PC-9 (cell line): ENCODE measurements around the gene STRN4. TPM values are rescaled to one million over a fixed set of nuclear protein-coding genes. Genes with fewer than 3 reads are reported as not detected.

Experiments
- BruUV-seq: library from RNA; stranded (reverse); fragments of 400-500 nt; replicated peaks from 2 replicates; lab custom pipeline; 2021; lab: Mats Ljungman, UMichigan
- CTCF ChIA-PET: fragments of 300-600 bp; sonication (Branson Sonifier 250); formaldehyde crosslinking; loops from one replicate; lab custom pipeline; 2022; ENCODE audit warnings: antibody characterized with exemption; lab: Charles Lee
- POLR2A ChIA-PET: fragments of 300-600 bp; sonication (Branson Sonifier 250); formaldehyde crosslinking; loops from one replicate; lab custom pipeline; 2022; ENCODE audit warnings: antibody characterized with exemption; ENCODE audit not compliant: unreplicated experiment; lab: Charles Lee
- DNase-seq, 2 experiments: peaks; one replicate each; pipeline versions ENCODE4 v3.0.0 to v3.0.0-alpha.2; 2015 to 2022; ENCODE audit warnings: mixed read lengths in 1 of 2
- H2AFZ ChIP-seq: fragments of 200-600 bp; sonication (generic); 2 replicates; pipeline ENCODE4 v1.8.1; 2017; ENCODE audit warnings: antibody characterized with exemption
- H3F3A ChIP-seq: fragments of 200-600 bp; sonication (generic); 2 replicates; pipeline ENCODE4 v1.8.1; 2017; ENCODE audit warnings: antibody characterized with exemption, mild to moderate bottlenecking, low read depth; ENCODE audit not compliant: insufficient read depth
- H3K27ac ChIP-seq: fragments of 200-600 bp; sonication (generic); 2 replicates; pipeline ENCODE4 v1.6.1; 2016; ENCODE audit warnings: mixed run types
- H3K27me3 ChIP-seq: fragments of 200-600 bp; sonication (generic); 2 replicates; pipeline ENCODE4 v1.6.1; 2016; ENCODE audit warnings: low read depth, mixed run types; ENCODE audit not compliant: insufficient read depth
- H3K36me3 ChIP-seq: fragments of 200-600 bp; sonication (generic); 2 replicates; pipeline ENCODE4 v1.6.1; 2016; ENCODE audit warnings: low read depth, mixed run types
- H3K4me1 ChIP-seq: fragments of 200-600 bp; sonication (generic); replicated peaks from 2 replicates; pipeline ENCODE4 v1.6.1; 2016; ENCODE audit warnings: mixed run types; ENCODE audit not compliant: insufficient read depth
- H3K4me2 ChIP-seq: fragments of 200-600 bp; sonication (generic); 2 replicates; pipeline ENCODE4 v1.6.1; 2017; ENCODE audit warnings: mixed run types
- H3K4me3 ChIP-seq: fragments of 200-600 bp; sonication (generic); 2 replicates; pipeline ENCODE4 v1.6.1; 2016; ENCODE audit warnings: mixed run types
- H3K79me2 ChIP-seq: fragments of 200-600 bp; sonication (generic); 2 replicates; pipeline ENCODE4 v1.6.1; 2017; ENCODE audit warnings: low read depth, mixed run types
- H3K9me2 ChIP-seq: fragments of 200-600 bp; sonication (generic); 2 replicates; pipeline ENCODE4 v1.8.1; 2017; ENCODE audit warnings: mild to moderate bottlenecking; ENCODE audit not compliant: insufficient read depth
- H3K9me3 ChIP-seq: fragments of 200-600 bp; sonication (generic); 2 replicates; pipeline ENCODE4 v1.8.1; 2016; ENCODE audit warnings: low read depth; ENCODE audit not compliant: insufficient read depth
- H4K20me1 ChIP-seq: fragments of 200-600 bp; sonication (generic); 2 replicates; pipeline ENCODE4 v1.8.1; 2017; ENCODE audit not compliant: insufficient read depth
- CTCF ChIP-seq: fragments of 200-600 bp; sonication (generic); conservative IDR thresholded peaks from 2 replicates; pipeline ENCODE4 v1.6.1; 2017; ENCODE audit warnings: mixed run types, antibody characterized with exemption, mild to moderate bottlenecking, moderate library complexity
- EZH2 ChIP-seq: fragments of 200-600 bp; sonication (generic); IDR thresholded peaks from 2 replicates; pipeline ENCODE4 v1.8.0; 2017; ENCODE audit warnings: antibody characterized with exemption, low read depth
- intact Hi-C: fragments of 100-400 bp; cut with micrococcal nuclease; formaldehyde crosslinking; loops from one replicate; pipeline ENCODE4 v1.10.0; 2022; ENCODE audit not compliant: unreplicated experiment
- total RNA-seq: library from RNA; stranded (reverse); gene quantifications from 2 replicates; pipeline ENCODE4 v1.2.3, GENCODE V29; 2021

The STRN4 gene
- total RNA-seq, 1 experiment from 2014 or later = 93.3 TPM

GRCh38 chr19:46788968-46789338 is 42.7 kb upstream of the STRN4 start:
- Histone ChIP-seq H3K36me3 (peaks cover 18% of the 10 kb centered on the region), H3K27me3 (no peaks in the 10 kb centered on the region), H3K4me3 (0 out of 2 replicates have a peak overlapping the region, but pooled peaks have one; percentile 5), H3K79me2 (peaks cover 42% of the 10 kb centered on the region), H3K27ac (no peak overlapping the region), H4K20me1 (peaks cover 5% of the 10 kb centered on the region; the same call in 1 of the 2 replicates), H3F3A (peaks cover 56% of the 10 kb centered on the region), H3K9me2 (no peaks in the 10 kb centered on the region), H2AFZ (0 out of 2 replicates have a peak overlapping the region, but pooled peaks have one; percentile 28), H3K9me3 (no peaks in the 10 kb centered on the region), H3K4me2 (peak overlapping the region; percentile 50), H3K4me1 (peaks cover 40% of the 10 kb centered on the region)
- no peak for DNase-seq
- ChIA-PET POLR2A (interaction anchor here (0.5 to 0.7 kb wide), 5 partner anchors 18 to 202 kb away, joined by 3 to 7 read pairs (median 4); partner anchors contain the start of gene PRKD2), CTCF (interaction anchor here (0.6 kb wide), 1 partner anchor 441 kb away, joined by 8 read pairs; no protein-coding TSS in a partner anchor)
- intact Hi-C loops = loop anchor here (1.0 to 5.0 kb wide), 3 partner anchors 36 to 113 kb away; no protein-coding TSS in a partner anchor
- TF ChIP-seq EZH2 = no peak
- no peak for TF ChIP-seq CTCF
- no TSS peak for BruUV-seq

GRCh38 chr19:46788262-46788967 is 42.2 kb upstream of the STRN4 start, which contains the start of gene SLC1A5:
SLC1A5 (minus strand) TSS chr19:46788594; CDS start chr19:46787965, 629 bp downstream.
- Histone ChIP-seq H4K20me1 (peaks cover 5% of the 10 kb centered on the region; the same call in 1 of the 2 replicates), H3K4me1 (peaks cover 40% of the 10 kb centered on the region), H3F3A (peaks cover 56% of the 10 kb centered on the region), H3K4me3 (peak within 1 kb of the TSS; percentile 98), H3K9me2 (no peaks in the 10 kb centered on the region), H3K4me2 (peak within 1 kb of the TSS; percentile 83), H3K36me3 (peaks cover 21% of the 10 kb centered on the region), H3K27ac (peak within 1 kb of the TSS; percentile 92), H3K27me3 (no peaks in the 10 kb centered on the region), H3K9me3 (no peaks in the 10 kb centered on the region), H2AFZ (0 out of 2 replicates have a peak within 1 kb of the TSS, but pooled peaks have one; percentile 28), H3K79me2 (peaks cover 47% of the 10 kb centered on the region)
- ChIA-PET POLR2A (interaction anchor here (0.5 to 0.7 kb wide), 6 partner anchors 18 to 437 kb away, joined by 3 to 16 read pairs (median 5); partner anchors contain the start of gene PRKD2), CTCF (interaction anchor here (0.6 kb wide), 1 partner anchor 41 kb away, joined by 12 read pairs; no protein-coding TSS in a partner anchor)
- intact Hi-C loops = loop anchor here (1.0 to 5.0 kb wide), 3 partner anchors 37 to 114 kb away; no protein-coding TSS in a partner anchor
- no peak for TF ChIP-seq CTCF
- TF ChIP-seq EZH2 = no peak
- peak; percentile 94 to 98 for DNase-seq
- TSS peak; percentile 76 for BruUV-seq
